CD4-positive, alpha-beta T cell treated with Interleukin-17A for 4 hours (primary cell): ENCODE results near the gene ZNF236.
"Not testable (repeated sequence)": the region's sequence is repeated elsewhere in the genome, so short reads cannot be mapped to it uniquely, and the experiment has no call there.

ENCODE experiments used
- DNase-seq: peaks from one replicate; pipeline ENCODE4 v3.0.0-alpha.2; 2020; ENCODE audit warnings: mixed read lengths

The ZNF236 gene

DNA sequence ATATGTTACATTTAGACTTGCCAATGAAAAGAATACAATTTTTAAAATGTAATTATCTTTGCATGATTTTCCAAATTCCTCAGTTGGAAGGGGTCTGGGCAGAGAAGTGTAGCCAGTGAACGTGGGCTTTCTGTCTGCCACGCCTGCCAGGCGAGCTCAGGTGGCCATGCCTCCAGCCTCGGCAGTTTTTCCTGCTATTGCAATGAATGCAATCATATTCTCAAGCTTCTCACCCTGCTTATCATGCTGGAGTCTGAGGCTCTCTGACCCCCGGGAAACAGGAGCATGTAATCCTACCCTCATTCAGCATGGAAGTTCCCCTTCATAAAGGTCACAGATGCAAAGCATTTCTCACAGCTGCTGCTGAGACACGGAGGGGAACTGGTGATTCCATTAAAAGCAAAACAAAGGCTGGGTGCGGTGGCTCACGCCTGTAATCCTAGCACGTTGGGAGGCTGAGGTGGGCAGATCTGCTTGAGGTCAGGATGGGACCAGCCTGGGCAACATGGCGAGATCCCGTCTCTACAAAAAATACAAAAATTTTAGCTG lies 155.4 kb downstream of the ZNF236 start:
- no peak for DNase-seq

DNA sequence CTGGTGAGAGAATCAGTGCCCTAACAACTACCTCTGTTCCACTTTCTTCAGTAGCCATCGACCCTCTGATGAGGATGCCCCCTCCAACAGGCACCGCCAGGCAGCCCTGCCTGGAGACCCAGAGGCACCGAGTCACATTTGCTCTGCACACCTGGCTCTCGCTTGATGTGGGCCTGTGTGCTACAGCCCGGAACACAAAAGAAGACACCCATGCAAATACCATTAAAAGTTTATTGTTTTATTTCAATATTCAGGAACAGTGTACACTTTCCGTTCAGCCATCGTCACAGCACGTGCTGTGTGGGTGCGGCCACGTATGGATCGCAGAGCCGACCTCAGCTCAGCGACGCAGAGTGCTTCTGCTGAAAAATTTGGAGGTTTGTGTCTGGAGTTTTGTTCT lies 156.3 kb downstream of the ZNF236 start:
- no peak for DNase-seq

DNA sequence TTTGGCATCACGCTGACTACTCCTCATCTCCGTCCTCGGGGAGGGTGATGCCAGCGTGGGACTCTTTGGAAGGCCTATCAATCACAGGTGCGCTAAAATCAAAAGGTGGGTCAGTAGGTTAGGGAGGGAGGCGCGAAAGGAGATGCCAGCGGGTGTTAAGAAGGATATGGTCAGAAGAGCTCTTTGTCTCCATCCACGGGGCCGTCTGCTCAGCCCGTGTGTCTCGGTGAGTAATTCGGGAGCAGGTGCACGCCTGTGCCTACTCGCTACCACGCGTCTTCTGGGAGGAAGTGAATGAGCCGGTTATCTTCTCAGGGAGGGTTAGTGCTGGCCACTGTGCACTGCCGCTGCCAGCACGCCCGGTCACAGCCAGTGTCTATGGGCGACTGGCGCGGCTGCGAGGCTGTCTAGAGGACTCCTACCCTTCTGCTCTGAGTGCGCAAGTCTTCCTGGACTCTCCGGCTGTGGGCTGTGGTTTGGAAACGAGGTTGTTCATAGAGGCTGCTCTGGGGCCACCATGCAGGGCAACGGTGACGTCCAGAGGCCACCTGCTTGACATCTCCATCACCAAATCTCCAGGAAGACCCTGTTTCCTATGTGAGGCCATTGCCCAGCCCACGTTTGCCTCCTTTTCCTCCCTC lies 156.9 kb downstream of the ZNF236 start:
- no peak for DNase-seq

GRCh38 chr18:76979906-76980305 lies 157.5 kb downstream of the ZNF236 start:
- DNase-seq = no peak

- no peak for DNase-seq
Observed at GRCh38 chr18:76980663-76981395, 158.5 kb downstream of the ZNF236 start.

DNA sequence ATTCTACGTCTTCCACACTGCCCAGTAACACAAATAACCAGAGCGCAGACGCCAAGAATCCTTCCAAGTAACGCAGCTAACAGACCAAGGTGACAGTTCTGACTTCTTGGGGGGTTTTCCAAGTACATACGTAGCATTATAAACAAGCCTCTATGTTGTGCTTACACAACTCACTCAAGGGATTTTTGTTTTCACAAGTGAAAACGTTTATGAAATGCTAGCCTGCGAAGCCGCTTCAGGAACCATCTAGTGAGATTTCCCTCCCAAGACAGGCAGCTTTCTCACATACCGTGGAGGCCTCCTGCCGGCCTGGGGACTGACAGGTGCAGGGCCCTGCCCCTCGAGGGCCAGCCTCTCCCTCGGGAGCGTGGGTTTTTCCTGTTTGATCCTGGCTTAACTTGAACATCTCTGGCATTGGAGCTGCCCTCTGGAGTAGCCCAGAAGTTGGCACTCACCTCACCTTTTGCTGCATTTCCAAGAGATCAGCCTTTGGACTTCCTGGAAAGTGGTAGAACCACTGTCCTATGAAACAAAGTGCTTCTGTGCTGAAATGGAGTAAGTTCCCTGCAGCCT lies 159.1 kb downstream of the ZNF236 start:
- DNase-seq = no peak

DNA sequence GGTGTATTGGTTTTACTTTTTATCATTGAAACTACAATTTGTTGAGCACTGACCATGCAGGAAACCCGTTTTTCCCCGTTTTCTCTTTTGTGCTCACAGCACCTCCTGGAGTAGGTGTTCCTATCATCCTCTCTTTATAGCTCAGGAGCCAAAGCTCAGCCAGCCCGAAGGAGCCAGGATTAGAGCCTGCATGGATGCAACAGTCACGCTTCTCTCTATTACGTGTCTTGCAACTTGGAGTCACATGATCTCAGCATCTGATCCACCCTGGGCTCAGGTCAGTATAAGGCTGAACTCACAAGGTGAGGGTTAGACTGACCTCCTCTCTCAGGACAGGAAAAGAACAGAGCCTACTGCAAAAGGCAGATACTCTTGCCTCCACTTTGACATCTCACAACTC lies 159.7 kb downstream of the ZNF236 start:
- DNase-seq = no peak

DNA sequence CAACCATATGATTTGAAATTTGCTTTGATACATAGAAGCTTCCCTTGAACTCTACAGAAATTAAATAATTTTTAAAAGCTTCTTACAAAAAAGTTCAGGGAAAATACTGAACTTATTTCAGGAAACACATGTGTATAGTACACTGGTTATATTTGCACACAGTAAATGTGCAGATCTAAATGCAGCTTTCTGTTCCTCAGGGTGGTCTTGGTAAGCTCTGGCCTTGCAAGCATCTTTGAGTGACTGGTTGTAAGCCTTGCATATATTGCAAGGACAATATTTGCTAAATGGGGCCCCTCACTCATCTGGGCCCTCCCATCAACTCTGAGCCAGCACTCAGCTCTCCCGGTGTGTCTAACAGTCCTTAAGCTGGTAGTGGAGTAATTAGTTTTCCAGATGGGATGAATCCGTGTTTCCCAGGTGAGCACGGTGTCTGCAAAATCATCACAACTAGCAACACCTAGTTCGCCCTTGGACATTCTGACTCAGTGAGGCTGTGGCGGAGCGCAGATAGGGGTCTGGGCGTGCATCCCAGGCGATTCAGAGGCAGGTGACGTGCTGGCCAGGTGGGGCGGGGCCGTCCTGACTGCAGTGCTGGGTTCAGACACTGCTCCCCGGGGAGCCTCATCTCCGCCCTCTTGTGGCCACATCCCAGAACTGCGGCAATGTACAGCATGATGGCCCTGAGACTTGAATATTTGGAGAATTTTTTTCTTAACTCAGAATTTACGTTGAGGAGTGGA lies 160.7 kb downstream of the ZNF236 start:
- peak; percentile 92 for DNase-seq

DNA sequence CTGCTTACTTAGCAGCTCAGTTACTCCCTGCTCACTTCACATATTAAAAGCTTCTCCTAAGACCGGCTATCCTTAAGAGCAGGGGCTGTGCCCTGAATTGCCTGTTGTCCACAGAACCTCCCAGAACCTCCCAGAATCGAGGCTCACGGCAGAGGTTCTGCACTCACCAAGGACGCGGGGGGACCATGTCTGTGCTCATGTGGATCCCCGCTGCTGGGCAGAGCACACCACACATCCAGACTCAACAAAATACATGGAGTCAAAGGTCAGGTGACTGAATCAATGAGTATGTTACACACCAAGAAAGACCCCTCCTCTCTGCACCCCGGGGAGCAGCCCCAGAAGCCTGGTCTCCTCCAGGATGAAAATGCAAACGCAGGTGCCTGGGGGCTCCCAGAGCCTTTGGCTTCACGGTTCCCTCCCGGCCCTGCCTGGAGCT lies 161.3 kb downstream of the ZNF236 start:
- no peak for DNase-seq

DNA sequence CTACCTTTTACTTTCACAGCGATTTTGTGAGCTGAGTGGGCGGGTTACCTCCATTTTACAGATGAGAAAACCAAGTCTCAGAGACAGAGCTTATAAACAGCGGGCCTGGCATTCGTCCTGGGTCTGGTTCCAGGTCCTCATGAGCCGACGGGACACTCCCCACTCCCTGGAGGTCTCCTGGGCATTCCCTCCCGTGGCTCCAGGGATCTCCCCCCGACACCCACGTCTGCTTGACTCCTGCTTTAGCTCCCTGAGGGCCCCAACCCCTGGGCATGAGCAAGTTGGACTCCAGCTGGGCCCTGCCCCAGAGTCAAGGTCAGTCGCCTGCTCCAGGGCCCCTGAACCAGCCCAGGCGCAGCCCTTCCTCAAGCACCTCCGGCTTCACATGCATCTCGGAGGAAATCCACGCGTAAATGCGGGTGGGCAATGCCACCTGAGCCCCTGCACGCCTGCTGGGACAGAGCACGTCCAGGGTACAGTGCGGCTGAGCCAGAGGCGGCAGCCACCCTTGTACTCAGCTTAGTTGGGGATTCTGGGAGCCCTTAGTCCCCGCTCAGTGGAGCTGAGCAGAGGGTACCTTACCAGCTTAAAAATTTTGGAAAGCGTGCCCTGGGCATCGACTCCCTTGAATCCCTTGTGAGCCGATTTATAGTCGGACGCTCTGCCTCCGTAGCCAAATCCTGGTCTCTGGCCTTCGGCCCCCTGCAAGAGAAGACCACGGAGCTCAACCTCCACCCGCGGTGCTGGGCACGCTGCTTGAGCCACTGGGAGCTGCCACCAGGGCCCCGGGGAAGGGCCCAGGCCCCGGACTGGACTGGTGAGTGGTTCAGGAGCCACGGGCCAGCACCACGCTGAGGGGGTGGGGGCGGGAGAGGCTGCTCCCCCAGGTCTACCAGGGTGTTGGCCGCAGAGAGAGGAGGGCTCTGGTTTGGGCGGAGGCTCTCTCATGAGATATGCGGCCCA lies 162.1 kb downstream of the ZNF236 start:
- no peak for DNase-seq

DNA sequence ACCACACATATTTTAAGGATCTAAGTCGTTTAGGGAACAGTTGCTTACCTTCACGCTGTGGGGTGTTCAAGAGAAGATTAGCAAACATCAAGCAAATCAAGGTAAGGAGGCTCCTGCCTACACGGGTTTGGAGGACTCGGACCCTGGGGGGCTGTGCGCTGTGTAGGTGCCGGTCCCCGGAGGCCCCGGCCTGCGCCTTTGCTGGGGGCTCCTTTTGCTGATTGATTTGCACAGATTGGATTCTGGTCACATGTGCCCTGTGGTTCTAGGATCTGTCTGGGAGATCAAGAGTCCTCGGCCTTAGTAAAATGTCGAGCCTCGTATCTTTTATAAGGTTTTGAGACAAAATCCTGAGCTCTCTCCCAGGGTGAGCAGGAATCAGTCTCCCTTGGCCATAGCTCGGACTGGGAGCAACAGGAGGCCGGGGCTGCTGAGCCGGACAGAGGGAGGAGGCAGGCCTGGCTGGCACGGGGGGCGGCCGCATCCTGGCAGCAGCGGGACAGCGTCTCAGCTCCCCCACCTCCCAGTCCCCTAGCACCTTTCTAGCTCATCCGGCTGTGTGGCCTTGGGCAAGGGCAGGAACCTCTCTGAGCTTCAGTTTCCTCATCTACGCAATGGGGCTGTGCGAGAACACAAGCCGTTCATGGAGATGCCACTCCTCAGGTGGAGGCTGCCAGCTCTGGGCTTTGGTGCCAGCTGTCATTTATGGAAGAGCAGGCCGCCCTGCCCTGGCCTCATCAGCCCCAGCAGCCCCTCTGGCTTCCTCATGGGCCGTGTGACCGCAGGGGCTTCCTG lies 163.0 kb downstream of the ZNF236 start:
- DNase-seq = no peak

DNA sequence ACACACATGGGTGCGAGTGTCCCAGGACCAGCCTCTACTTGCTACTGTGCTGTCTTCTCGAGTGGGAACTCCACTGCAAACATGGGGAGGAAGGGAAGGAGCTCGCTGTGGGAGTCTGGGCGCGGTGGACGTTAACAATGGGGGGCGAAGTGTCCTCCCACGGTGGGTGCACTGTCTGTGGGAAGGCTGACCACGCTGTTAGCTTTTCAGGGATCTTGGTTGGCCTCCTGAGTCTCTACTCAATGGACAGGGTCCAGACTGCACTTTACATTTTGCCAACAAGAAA lies 163.5 kb downstream of the ZNF236 start:
- no peak for DNase-seq

GRCh38 chr18:76986406-76986805 lies 164.0 kb downstream of the ZNF236 start:
- no peak for DNase-seq

- DNase-seq = no peak
Observed at GRCh38 chr18:76988031-76988826, 165.9 kb downstream of the ZNF236 start.

GRCh38 chr18:76988827-76989646 lies 166.7 kb downstream of the ZNF236 start:
- DNase-seq = no peak

GRCh38 chr18:76989647-76990190 lies 167.4 kb downstream of the ZNF236 start:
- no peak for DNase-seq

- DNase-seq = not testable (repeated sequence)
Observed at GRCh38 chr18:76990343-76991020, 168.1 kb downstream of the ZNF236 start.

- DNase-seq = no peak
Observed at GRCh38 chr18:76991021-76991688, 168.8 kb downstream of the ZNF236 start.
